ENCODE measurements around the gene TMEM231.
"Not testable (repeated sequence)": the region's sequence is repeated elsewhere in the genome, so short reads cannot be mapped to it uniquely, and the experiment has no call there.

The TMEM231 gene, protein sequence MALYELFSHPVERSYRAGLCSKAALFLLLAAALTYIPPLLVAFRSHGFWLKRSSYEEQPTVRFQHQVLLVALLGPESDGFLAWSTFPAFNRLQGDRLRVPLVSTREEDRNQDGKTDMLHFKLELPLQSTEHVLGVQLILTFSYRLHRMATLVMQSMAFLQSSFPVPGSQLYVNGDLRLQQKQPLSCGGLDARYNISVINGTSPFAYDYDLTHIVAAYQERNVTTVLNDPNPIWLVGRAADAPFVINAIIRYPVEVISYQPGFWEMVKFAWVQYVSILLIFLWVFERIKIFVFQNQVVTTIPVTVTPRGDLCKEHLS

DNA sequence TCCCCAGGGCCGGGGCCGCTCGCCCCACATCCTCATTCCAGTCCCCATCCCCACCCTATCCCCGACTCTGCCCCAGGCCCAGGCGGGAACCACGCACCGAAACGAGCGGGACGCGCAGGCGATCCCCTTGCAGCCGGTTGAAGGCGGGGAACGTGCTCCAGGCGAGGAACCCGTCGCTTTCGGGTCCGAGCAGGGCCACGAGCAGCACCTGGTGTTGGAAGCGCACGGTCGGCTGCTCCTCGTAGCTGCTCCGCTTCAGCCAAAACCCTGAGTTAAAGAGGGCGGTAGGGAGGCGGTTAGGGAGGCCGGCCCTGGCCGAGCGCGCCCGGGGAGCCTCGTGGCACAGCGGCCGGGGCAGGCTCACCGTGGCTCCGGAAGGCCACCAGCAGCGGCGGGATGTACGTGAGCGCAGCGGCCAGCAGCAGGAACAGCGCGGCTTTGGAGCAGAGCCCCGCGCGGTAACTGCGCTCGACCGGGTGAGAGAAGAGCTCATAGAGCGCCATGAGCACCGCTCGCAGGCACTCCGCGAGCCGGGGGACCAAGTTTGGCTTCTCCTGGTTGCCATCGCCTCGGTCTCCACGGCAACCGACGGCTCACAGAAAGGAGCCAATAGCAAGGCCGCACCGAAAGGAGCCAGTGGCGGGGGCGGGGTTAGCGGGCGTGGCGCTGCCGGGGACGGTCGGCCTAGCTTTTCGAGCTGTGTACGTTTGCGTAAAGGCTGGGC is at the start of gene TMEM231:
TSS of gene TMEM231 (minus strand) at position 546 of the 724 bp plus-strand sequence. CDS start at position 503, 43 bp downstream.
- peak within 1 kb of the TSS; percentile 85 for H3K27ac Mint-ChIP-seq
- H3K36me3 Mint-ChIP-seq = no peaks in the 10 kb centered on the region
- no peaks in the 10 kb centered on the region for H3K9me3 Mint-ChIP-seq
- no peaks in the 10 kb centered on the region for H3K27me3 Mint-ChIP-seq
- H3K4me1 Mint-ChIP-seq = peaks cover 12% of the 10 kb centered on the region
- peak within 1 kb of the TSS; percentile 95 for H3K4me3 Mint-ChIP-seq
- peak; percentile 97 for ATAC-seq

DNA sequence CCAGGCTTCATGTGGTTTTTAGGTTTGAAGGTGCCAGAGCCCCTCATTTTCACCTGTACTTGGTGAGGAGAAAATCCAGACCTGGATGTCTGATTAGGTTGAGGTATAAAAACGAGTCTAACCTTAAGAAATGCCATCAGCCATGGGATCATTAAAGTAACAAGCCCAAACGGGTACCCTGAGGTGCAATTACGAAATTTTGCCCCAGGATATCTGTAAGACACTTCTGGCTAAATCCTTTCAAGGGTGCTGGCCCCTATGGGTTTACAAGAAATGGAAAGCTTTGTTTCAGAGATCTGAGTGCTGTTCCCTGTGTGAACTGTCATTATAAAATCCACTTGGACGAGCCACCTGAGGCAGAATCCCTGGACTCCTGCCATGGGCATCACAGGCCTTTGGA is 47.2 kb upstream of the TMEM231 start:
- Mint-ChIP-seq H3K36me3 (peaks cover 86% of the 10 kb centered on the region), H3K27me3 (no peaks in the 10 kb centered on the region), H3K4me1 (no peaks in the 10 kb centered on the region), H3K4me3 (no peak overlapping the region), H3K9me3 (peaks cover 7% of the 10 kb centered on the region), H3K27ac (no peak overlapping the region)
- no peak for ATAC-seq

DNA sequence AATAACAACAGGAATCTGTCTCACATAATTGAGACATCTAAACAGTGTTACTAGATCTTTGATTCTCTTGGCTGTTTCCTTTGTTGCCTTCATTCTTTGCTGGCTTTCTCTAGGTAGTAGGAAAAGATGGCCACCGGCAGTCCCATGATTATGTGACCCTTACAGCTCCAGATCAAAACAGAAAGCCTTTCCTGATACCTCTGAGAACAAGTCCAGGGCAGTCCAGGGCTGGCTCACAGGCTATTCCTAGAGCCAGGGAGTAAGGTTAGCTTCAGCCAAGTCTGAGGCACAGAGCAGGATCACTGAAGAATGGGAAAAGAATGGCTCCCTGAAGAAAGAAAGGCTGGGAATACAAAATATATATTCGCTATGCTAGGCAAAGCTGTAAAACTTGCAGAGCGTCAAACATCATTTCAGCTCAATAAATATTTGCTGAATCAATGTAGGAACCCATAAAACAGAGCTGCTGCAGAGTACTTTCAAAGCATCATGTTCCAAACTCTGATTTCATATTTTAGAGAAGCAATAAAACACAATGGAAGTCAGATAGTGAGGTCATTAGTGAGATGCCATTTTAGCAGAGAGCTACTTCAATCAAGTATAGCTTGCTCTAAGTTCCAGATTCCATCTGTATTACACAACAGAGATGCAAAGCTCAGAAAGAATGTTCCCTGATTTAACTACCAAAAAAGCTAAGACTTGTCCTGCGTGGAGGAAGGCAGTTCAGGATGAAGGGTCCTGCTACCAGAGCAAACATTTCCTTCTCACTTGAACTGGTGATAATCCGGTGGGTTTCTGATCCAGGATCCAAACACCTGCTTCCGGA is 43.6 kb upstream of the TMEM231 start:
- Mint-ChIP-seq H3K9me3 (peaks cover 10% of the 10 kb centered on the region), H3K27me3 (no peaks in the 10 kb centered on the region), H3K4me1 (no peaks in the 10 kb centered on the region), H3K4me3 (no peak overlapping the region), H3K36me3 (peaks cover 71% of the 10 kb centered on the region), H3K27ac (no peak overlapping the region)
- ATAC-seq = no peak

DNA sequence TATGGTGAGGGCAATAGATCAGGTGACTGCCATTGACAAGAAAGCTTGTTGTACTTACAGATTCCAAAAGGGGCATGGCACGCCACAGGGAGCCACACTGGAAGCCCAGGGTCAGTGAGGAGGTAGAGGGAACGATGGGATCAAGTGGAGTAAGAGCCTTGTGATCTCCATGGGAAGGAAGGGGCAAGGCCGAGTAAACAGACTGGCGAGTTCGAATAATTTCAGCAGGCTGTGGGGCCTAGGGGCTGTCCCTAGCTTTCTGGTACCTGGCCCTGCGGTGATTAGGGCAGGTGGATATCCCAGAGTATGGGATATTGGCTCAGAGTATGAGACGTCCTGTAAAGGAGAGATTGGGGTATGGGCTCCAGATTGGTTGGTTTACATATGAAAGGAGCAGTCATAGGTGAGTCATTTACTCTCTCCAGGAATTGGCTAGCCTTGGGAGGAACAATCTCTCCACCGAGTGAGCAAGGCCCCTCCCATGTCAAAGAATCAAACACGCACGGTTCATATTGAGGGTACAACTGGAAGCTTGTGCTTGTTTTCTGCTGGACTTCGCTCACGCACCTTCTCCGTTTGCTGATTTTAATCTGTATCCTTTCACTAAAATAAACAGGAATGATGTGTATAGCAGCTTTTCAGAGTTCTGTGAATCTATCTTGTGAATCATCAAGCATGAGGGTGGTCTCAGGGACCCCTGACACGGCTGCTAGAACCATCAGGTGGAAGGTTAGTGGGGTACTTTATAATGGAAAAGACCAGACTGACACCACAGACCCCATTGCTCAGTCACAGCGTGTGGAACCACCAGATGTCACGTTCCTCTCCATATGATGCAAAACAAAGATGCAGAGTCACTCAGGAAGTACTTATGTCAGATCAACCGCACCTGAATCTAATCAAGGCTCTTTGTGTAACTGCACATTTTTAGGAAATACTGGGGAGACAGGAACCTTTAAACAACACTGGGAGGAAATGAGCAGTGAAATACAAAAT is 38.1 kb upstream of the TMEM231 start:
- ATAC-seq = no peak
- H3K4me3 Mint-ChIP-seq = no peak overlapping the region
- H3K27ac Mint-ChIP-seq = no peak overlapping the region
- H3K36me3 Mint-ChIP-seq = peaks cover 37% of the 10 kb centered on the region
- peaks cover 3% of the 10 kb centered on the region for H3K9me3 Mint-ChIP-seq
- no peaks in the 10 kb centered on the region for H3K27me3 Mint-ChIP-seq
- H3K4me1 Mint-ChIP-seq = no peaks in the 10 kb centered on the region

DNA sequence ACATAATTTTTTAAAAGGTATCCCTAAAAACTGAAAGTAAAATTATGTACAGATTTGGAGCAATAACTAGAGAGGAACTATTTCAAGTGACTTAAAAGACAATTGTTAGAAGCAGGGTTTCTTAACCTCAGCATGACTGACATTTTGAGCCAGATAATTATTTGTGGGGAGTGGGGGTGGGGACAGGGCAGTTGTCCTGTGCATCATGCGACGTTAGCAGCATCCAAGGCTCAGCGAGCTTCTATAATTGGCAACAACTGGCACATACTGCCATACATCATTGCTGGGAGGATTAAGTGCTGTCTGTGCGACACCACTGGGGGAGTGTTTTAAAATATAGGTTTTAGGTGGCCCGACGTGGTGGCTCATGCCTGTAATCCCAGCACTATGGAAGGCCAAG is 37.3 kb upstream of the TMEM231 start:
- no peak overlapping the region for H3K4me3 Mint-ChIP-seq
- no peaks in the 10 kb centered on the region for H3K4me1 Mint-ChIP-seq
- no peaks in the 10 kb centered on the region for H3K27me3 Mint-ChIP-seq
- no peak for ATAC-seq
- H3K27ac Mint-ChIP-seq = no peak overlapping the region
- H3K36me3 Mint-ChIP-seq = peaks cover 42% of the 10 kb centered on the region
- H3K9me3 Mint-ChIP-seq = peaks cover 3% of the 10 kb centered on the region

DNA sequence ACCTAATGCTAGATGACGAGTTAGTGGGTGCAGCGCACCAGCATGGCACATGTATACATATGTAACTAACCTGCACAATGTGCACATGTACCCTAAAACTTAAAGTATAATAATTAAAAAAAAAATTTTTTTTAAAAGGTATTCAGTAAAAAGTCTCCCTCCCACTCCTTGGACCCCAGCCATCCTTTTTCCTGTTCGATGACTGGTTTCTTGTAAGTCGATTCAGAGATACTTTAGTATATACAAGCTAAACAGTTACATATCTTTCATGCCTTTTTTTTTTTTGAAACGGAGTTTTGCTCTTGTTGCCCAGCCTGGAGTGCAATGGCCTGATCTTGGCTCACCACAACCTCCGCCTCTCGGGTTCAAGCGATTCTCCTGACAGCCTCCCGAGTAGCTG is 35.9 kb upstream of the TMEM231 start:
- H3K4me1 Mint-ChIP-seq, H3K4me3 Mint-ChIP-seq, H3K27ac Mint-ChIP-seq, ATAC-seq, H3K9me3 Mint-ChIP-seq, H3K27me3 Mint-ChIP-seq: not testable (repeated sequence)
- H3K36me3 Mint-ChIP-seq = peaks cover 28% of the 10 kb centered on the region

DNA sequence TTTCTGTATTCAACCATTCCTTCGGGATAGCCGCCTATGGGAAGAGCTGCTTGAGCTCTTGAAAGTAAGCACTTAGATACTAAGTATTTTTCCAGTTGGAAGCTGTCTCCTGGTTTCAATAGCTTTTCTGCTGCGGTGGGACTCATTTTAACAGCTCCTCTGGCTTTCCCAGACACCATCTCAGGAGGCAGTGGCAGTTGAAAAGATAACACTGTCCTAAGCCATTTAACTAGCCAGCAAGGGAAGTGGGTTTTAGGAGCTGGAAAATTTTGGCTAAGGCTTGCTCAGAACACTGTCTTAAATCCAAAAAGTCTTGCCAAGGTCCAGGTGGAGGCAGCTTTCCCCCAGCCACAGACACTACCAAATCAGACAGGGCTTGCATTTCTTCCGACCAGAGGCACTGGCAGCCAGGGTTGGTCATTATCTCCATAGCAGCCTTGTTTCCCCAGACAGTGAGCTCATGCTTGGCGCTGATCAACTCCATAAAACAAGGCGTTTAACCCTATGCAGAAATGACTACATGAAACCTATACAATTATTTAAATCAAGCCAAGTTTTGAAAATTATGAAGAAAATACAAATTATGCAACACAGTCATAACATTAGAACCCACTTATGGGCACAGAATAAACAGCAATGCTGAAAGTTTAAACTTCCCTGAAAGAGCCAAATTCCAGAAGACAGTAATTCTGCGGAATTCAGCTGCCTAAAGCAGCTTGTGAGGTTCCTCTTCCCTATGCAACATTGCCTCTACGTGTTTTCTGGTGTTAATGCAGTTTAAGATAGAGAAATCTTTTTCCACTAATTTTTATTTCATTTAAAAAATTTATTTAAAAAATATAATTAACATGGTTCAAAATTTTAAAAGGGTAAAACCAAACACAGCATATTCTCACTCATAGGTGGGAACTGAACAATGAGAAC is 35.1 kb upstream of the TMEM231 start:
- Mint-ChIP-seq H3K9me3 (no peaks in the 10 kb centered on the region), H3K36me3 (peaks cover 24% of the 10 kb centered on the region), H3K4me1 (no peaks in the 10 kb centered on the region), H3K4me3 (no peak overlapping the region), H3K27me3 (no peaks in the 10 kb centered on the region), H3K27ac (no peak overlapping the region)
- no peak for ATAC-seq

DNA sequence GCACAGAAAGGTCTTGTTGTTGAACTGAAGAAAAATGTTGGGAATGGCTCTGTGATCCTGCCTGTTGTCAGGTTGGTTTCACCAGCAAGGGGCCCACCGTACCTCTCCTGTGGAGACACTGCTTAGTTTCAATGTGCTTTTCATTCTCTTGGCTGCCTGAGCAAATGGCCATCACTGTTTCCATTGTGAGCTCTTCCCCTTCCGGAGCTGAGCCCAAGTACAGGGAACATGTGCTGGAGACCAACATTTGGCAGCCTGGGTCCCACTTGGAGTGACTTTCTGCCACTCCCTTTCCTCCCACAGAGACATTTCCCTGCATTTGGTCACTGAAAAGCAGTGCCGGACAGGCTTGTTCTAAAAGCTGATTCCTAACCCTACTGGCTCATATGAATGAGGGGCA is 33.3 kb upstream of the TMEM231 start:
- H3K27ac Mint-ChIP-seq = no peak overlapping the region

DNA sequence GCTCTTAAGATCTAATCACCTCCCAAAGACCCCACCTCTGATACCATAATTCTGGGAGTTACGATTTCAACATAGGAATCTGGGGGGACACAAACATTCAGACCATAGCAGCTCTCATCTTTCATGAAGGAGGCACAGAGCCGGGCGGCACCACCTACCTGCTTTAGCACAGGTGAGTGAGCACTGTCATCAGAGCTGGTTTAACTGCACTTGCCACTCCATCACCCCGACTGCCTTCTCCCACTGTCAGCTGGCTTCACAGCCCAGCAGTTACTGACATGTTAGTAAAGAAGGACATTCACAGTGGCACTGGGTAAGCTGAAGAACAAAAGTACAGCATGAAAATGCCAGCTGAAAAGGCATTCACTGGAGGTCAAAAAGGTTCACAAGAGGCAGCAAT is 32.7 kb upstream of the TMEM231 start:
- Mint-ChIP-seq H3K4me1 (peaks cover 18% of the 10 kb centered on the region), H3K36me3 (peaks cover 12% of the 10 kb centered on the region), H3K9me3 (no peaks in the 10 kb centered on the region), H3K27me3 (no peaks in the 10 kb centered on the region), H3K4me3 (no peak overlapping the region), H3K27ac (no peak overlapping the region)
- ATAC-seq = no peak

More for the DNA sequence above, 33.3 kb upstream of the TMEM231 start:
- no peak for ATAC-seq
- peaks cover 13% of the 10 kb centered on the region for H3K4me1 Mint-ChIP-seq
- no peak overlapping the region for H3K4me3 Mint-ChIP-seq
- peaks cover 18% of the 10 kb centered on the region for H3K36me3 Mint-ChIP-seq
- no peaks in the 10 kb centered on the region for H3K9me3 Mint-ChIP-seq
- H3K27me3 Mint-ChIP-seq = no peaks in the 10 kb centered on the region

DNA sequence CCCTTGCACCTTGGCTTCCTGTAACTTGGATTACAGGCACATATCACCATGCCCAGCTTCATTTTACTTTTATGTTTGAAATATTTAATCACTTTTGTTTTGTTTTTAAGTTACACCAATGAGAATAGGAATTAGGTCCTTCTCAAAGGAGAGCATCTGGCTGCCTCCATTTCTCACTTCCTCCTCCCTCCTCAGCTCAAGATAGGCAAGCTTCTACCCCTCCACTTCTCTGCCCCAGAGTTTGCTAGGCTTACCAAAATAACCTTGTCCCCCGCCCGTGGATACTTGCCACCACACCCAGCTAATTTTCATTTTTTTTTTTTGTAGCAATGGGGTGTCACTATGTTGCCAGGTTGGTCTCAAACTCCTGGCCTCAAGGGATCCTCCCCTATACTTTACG is 28.1 kb upstream of the TMEM231 start:
- peaks cover 14% of the 10 kb centered on the region for H3K36me3 Mint-ChIP-seq
- H3K4me1 Mint-ChIP-seq = peaks cover 29% of the 10 kb centered on the region
- peak overlapping the region; percentile 49 for H3K27ac Mint-ChIP-seq
- no peaks in the 10 kb centered on the region for H3K27me3 Mint-ChIP-seq
- ATAC-seq = peak; percentile 87
- H3K4me3 Mint-ChIP-seq = peak overlapping the region; percentile 14
- H3K9me3 Mint-ChIP-seq = no peaks in the 10 kb centered on the region

DNA sequence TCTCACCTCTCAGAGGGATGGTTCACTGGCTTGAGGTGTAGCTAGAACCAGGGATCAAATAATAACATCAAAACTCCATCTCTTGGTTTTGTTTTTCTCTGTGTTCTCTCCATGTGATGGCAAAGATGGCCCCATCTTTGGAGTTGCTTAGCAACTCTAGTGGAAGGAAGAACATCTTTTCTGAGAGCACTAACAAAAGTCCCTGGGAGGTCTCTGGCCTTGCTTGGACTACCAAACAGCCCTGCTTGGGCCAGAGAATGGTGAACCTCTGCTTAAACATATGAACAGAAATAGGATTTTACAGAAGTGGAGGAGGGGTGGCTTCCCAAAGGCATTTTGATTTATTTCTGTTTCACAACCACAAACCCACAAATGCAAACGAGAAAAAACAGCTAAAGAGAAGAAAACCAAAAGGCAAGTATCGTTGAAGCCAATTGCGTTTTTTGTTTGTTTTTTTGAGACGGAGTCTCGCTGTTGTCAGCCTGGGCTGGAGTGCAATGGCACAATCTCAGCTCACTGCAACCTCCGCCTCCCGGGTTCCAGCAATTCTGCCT is 23.3 kb upstream of the TMEM231 start:
- ATAC-seq = no peak
- no peaks in the 10 kb centered on the region for H3K27me3 Mint-ChIP-seq
- peaks cover 34% of the 10 kb centered on the region for H3K36me3 Mint-ChIP-seq
- H3K27ac Mint-ChIP-seq = peak overlapping the region; percentile 19
- peaks cover 34% of the 10 kb centered on the region for H3K4me1 Mint-ChIP-seq
- H3K9me3 Mint-ChIP-seq = no peaks in the 10 kb centered on the region
- no peak overlapping the region for H3K4me3 Mint-ChIP-seq

DNA sequence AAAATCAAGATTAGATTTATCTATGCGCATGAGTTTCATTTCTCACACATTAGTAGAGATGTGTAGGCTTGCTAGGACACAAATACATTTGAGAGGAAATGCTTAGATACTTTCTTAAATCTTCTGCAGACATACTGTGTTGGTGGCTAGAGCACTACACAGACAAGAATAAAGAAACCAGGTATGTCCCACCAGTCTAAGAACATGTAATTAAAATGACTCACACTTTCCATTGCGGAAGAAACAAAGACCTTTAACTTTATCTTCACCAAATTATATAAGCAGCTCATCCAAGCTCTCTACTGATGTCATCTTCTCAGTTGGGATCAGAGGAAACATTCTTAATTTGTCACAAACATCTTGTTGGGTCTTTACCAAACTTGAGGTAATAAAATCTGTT is 22.7 kb upstream of the TMEM231 start:
- Mint-ChIP-seq H3K27me3 (no peaks in the 10 kb centered on the region), H3K4me1 (peaks cover 33% of the 10 kb centered on the region), H3K9me3 (no peaks in the 10 kb centered on the region), H3K27ac (peak overlapping the region; percentile 19), H3K36me3 (peaks cover 37% of the 10 kb centered on the region), H3K4me3 (no peak overlapping the region)
- no peak for ATAC-seq

DNA sequence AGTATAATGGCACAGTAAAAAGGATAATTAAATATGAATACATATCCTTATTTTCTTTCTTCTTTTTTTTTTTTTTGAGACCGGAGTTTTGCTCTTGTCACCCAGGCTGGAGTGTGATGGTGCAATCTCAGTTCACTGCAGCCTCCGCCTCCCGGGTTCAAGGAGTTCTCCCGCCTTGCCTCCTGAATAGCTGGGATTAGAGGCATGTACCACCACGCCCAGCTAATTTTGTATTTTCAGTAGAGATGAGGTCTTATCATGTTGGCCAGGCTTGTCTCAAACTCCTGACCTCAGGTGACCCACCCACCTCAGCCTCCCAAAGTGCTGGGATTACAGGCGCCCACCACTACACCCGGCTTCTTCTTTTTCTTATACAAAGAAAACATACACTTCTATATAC is 22.2 kb upstream of the TMEM231 start:
- H3K4me3 Mint-ChIP-seq = no peak overlapping the region
- H3K27ac Mint-ChIP-seq = no peak overlapping the region

More for the DNA sequence above, 22.2 kb upstream of the TMEM231 start:
- Mint-ChIP-seq H3K36me3 (peaks cover 41% of the 10 kb centered on the region), H3K9me3 (no peaks in the 10 kb centered on the region), H3K4me1 (peaks cover 36% of the 10 kb centered on the region), H3K27me3 (no peaks in the 10 kb centered on the region)
- ATAC-seq = no peak

Measured in stimulated activated memory B cell treated with anti-CD40 and anti-IgM and Interleukin-4, amounts not matched to agents 10 μg/mL and 1 μg/mL and 100 μg/mL, for 72 hours (primary cell).